NB4 (cell line): Measurements from ENCODE around the gene CNTN4.

Experiments used
- DNase-seq: peaks from one replicate; pipeline ENCODE4 v3.0.0; 2010; ENCODE audit warnings: low read depth
- H3K4me3 ChIP-seq: one replicate; pipeline ENCODE4 v1.5.1; 2011; ENCODE audit warnings: mild to moderate bottlenecking, low read depth, low read length, moderate library complexity
- MAX ChIP-seq: IDR thresholded peaks from 2 replicates; pipeline ENCODE4 v1.6.1; 2011; ENCODE audit warnings: low read depth, low read length
- MYC ChIP-seq: IDR thresholded peaks from 2 replicates; pipeline ENCODE4 v1.6.1; 2011; ENCODE audit warnings: low read depth, low read length
- POLR2A ChIP-seq: IDR thresholded peaks from 2 replicates; pipeline ENCODE4 v1.6.1; 2011; ENCODE audit warnings: mild to moderate bottlenecking; ENCODE audit not compliant: insufficient read length; ENCODE audit errors: extremely low read depth
- TF ChIP-seq, protein P1 (sequence below): IDR thresholded peaks from one replicate; pipeline ENCODE4 v1.5.1; 2012; ENCODE audit warnings: low read depth, low read length

Gene CNTN4

DNA sequence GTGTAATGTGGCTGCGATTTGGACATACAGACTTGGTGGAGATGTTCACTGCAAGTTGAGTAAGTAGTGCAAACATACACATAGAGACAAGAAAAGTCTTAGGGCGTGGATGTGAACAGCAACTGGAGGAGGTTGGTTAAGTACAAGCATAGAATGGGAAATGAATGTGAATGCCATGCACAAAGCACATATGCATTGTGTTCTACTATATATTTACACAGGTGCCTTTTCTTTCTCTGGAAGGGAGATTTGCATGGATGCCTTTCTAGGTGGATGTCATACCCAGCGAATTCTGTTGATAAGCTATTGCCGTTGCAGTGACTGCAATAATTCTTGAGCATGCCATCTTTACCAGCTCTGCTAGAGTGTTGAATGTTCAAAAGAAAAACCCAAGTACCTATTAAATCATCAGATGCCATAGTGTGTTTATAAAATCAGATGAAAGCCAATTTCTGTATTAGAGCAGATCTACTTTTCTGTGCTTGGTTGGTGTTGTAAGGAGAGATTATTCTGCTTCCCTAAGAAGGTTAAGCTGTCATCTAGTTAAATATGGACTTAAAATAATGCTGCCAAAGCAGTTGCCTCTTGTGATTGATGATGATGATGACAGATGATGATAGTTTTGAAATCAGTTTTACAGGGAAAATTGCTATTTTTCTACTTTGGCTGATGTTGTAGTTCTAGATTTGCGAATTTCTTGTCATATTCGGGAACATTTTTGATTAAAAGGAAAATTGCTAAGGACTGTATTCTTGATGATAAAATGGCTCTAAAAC is 148.4 kb downstream of the CNTN4 start:
- no peak for TF ChIP-seq MAX
- TF ChIP-seq, protein P1, sequence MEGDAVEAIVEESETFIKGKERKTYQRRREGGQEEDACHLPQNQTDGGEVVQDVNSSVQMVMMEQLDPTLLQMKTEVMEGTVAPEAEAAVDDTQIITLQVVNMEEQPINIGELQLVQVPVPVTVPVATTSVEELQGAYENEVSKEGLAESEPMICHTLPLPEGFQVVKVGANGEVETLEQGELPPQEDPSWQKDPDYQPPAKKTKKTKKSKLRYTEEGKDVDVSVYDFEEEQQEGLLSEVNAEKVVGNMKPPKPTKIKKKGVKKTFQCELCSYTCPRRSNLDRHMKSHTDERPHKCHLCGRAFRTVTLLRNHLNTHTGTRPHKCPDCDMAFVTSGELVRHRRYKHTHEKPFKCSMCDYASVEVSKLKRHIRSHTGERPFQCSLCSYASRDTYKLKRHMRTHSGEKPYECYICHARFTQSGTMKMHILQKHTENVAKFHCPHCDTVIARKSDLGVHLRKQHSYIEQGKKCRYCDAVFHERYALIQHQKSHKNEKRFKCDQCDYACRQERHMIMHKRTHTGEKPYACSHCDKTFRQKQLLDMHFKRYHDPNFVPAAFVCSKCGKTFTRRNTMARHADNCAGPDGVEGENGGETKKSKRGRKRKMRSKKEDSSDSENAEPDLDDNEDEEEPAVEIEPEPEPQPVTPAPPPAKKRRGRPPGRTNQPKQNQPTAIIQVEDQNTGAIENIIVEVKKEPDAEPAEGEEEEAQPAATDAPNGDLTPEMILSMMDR = no peak
- no peak overlapping the region for H3K4me3 ChIP-seq
- DNase-seq = no peak

DNA sequence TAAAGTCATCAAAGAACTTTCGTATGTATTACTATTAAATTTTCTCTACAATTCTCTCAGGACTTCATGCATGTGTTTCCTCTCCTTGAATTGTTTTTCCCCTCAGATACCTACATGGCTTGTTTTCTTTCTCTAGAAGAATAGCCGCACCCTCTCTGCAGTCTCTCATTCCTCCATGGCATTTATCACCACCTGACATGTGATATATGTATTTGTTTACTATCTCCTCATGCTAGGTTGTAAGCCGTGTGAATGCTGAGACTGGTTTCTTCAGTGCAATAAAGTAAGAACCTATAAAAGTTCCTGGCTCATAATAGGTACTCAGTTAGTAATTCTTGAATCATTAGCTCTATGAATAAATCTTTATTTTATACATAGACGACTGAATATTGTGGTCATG is 149.2 kb downstream of the CNTN4 start:
- no peak for DNase-seq
- no peak overlapping the region for H3K4me3 ChIP-seq
- no peak for TF ChIP-seq MAX
- TF ChIP-seq MYC = no peak

DNA sequence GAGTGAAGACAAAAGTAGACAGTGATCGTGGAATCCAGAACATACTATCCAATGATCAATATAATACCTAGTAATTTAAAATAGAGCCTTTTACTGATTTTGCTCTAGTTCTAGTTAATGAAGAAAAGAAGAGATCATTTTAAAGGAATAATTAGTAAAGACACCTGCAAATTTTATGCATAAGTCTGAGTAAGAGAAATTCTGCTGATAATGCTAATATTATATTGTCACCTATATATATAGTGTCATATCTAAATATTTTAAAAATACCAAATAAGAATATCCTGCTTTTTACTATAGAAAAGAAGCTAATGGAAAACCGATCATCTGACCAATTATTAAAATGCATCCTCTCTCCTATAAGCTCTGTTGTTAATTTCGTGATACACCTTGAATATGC is 152.1 kb downstream of the CNTN4 start:
- TF ChIP-seq MYC (no peak), POLR2A (no peak), MAX (no peak)
- TF ChIP-seq, protein P1 = no peak
- no peak overlapping the region for H3K4me3 ChIP-seq
- DNase-seq = no peak

GRCh38 chr3:2261747-2262146 is 163.1 kb downstream of the CNTN4 start:
- no peak overlapping the region for H3K4me3 ChIP-seq
- no peak for DNase-seq
- TF ChIP-seq POLR2A = no peak
- TF ChIP-seq, protein P1 = no peak
- no peak for TF ChIP-seq MAX
- TF ChIP-seq MYC = no peak

DNA sequence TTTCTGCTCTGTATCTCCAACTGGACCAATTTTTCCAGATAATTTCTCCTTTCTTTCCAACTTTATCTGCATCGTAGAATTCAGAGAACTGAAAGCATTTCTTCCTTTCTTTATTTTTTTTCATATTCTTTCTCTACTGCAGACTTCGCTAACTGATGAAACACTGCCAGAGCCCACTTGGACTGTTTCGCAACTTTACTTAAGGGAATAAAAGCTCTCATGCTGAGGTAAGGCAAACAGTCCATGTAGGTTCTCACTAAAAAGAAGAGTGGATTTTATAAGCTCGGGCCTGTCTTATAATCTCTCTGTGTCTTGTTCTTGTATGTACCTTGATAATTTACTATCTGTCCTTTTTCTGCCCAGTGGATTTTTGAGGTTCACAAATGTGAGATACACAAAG is 163.5 kb downstream of the CNTN4 start:
- DNase-seq = no peak
- TF ChIP-seq MYC = no peak
- no peak for TF ChIP-seq POLR2A
- TF ChIP-seq MAX = no peak
- TF ChIP-seq, protein P1 = no peak
- no peak overlapping the region for H3K4me3 ChIP-seq

DNA sequence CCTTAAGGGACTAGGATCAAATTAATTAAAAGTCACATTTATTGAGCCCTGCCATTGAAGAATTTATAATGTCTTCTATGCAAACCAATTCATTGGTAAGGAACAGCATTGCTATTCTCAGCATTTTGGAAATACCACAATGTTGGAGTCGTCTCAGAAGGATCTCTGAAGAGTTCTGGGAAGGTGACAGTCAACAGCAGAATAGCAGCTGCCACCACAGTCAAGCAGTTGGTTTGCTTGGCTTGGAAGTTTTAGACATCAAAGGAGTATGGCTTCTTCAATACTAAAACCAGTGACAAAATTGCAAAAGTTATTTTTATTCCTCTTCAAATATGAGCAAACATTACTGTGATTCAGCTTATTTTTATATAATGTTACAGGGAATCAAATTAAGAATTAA is 167.9 kb downstream of the CNTN4 start:
- H3K4me3 ChIP-seq = no peak overlapping the region
- DNase-seq = no peak
- TF ChIP-seq MYC = no peak
- TF ChIP-seq, protein P1 = no peak
- TF ChIP-seq POLR2A = no peak
- TF ChIP-seq MAX = no peak
